DMS114 treated with DMSO at 0.1 percent for 48 hours (cell line): ENCODE measurements around the gene MYO1H.

Experiments
- DNase-seq: peaks from one replicate; lab custom pipeline; 2025; ENCODE audit not compliant: unreplicated experiment; lab: John Stamatoyannopoulos, UW

The MYO1H gene

GRCh38 chr12:109489955-109490565 lies 142.4 kb downstream of the MYO1H start:
- no peak for DNase-seq

DNA sequence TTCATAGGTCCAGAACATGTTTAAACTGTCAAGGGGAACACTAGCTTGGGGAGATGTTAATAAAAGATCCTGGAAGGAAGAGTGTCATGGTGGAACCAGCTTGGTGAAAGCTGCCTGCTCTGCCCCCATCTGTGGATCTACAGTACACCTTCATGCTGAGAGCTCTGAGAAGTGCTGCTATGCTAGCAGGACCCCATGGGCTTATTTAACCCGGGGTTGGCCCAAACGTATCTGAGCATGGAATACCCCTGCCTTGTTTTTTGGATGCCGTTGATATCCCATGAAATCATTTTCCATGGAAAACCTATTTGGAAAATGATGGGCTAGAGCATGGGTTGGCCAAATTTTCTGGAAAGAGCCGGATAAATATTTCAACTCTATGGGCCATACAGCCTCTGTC lies 144.0 kb downstream of the MYO1H start:
- no peak for DNase-seq

DNA sequence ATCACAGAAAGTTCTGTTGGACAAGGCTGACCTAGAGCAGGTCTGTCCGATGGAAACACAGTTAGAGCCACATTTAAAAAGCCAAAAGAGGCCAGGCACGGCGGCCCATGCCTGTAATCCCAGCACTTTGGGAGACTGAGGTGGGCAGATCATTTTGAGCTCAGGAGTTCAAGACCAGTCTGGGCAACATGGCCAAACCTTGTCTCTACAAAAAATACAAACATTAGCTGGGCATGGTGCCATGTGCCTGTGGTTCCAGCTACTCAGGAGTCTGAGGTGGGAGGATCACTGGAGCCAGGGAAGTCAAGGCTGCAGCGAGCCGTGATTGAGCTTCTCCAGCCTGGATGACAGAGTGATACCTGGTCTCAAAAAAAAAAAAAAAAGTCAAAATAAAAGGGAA lies 144.7 kb downstream of the MYO1H start:
- DNase-seq, result no peak

DNA sequence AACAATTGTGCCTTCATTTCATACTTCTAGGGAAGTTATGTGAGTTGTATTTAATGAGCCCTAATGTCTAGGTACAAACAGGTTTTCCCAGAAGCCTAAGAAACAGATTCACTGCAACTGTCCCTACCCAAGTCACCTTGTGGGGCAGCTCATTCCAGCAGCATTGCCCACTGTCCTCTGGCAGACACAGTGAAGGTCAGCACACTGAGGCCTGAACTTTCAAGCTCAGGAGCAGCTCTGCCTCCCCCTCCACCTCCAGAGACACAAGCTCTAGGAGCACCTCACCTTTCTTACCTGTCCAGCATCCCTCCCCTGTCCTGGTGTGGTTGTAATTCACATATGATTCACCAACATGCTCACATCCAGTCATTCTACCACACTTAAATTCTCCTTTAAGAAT lies 145.4 kb downstream of the MYO1H start:
- DNase-seq, result no peak

DNA sequence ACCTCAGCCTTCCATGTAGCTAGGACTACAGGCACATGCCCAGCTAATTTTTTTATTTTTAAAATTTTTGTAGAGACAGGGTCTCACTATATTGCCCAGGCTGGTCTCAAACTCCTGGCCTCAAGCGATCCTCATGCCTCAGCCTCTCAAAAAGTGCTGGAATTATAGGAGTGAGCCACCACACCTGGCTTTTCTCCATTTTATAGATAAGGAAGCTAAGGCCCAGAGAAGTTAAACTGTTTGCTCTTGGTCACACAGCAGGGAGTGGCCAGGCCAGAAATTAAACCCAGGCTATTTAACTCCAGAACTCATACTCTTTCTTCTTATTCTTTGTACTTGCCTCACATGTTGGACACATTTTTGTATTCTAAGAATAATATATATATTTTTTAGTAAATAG lies 146.2 kb downstream of the MYO1H start:
- DNase-seq, result no peak

GRCh38 chr12:109494348-109494881 lies 146.7 kb downstream of the MYO1H start:
- DNase-seq, result no peak

- no peak for DNase-seq
These were observed 147.3 kb downstream of the MYO1H start for GRCh38 chr12:109495012-109495411.

DNA sequence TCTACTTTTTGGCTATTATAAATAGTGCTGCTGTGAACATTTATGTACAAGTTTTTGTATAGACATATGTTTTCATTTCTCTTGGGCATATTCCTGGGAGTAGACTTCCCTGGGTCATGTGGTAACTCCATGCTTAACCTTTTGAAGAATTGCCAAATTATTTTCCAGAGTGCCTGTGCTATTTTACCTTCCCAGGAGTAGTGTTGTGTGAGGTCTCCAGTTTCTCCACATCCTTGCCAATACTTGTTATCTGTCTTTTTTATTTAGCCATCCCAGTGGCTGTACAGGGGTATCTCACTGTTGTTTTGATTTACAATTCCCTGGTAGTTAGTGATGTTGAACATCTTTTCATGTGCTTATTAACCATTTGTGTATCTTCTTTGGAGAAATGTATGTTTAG lies 148.6 kb downstream of the MYO1H start:
- DNase-seq, result no peak

DNA sequence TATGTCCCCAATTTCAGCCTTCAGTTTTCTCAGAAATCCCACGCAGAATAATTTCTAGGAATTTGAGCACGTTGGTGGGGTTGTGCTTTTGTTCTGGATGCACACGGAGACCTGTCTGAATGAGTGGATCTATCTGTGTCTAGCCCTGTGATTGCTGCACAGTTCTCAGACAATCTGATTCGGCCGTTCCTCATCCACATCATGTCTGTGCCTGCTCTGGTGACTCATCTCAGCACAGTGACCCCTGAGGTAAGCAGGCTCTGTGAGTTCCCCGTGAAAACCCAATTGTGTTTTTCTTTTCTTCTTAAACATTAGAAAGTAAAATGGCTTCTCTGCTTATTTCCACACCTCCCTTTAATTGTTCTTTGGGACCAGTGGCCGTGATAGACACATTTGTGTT lies 150.0 kb downstream of the MYO1H start:
- DNase-seq, result no peak
